Effector memory CD4-positive, alpha-beta T cell (primary cell): ENCODE results near the gene VWA1.

Experiments used
- DNase-seq, 3 donors: peaks; one replicate each; pipeline ENCODE4 v3.0.0-alpha.2; 2020
- H3K27ac ChIP-seq: 2 replicates; pipeline ENCODE4 v1.7.0; 2013; ENCODE audit warnings: mild to moderate bottlenecking, low read length, moderate library complexity; ENCODE audit not compliant: insufficient read depth, poor library complexity, severe bottlenecking
- H3K27me3 ChIP-seq: replicated peaks from 2 replicates; pipeline ENCODE4 v1.7.0; 2013; ENCODE audit warnings: mild to moderate bottlenecking, low read length; ENCODE audit not compliant: insufficient read depth, control insufficient read depth, poor library complexity, severe bottlenecking
- H3K36me3 ChIP-seq: 2 replicates; pipeline ENCODE4 v1.7.0; 2013; ENCODE audit warnings: mild to moderate bottlenecking, low read length, moderate library complexity; ENCODE audit not compliant: control insufficient read depth, insufficient read depth
- H3K4me1 ChIP-seq: 2 replicates; pipeline ENCODE4 v1.7.0; 2013; ENCODE audit warnings: low read length, mild to moderate bottlenecking; ENCODE audit not compliant: control insufficient read depth, insufficient read depth, poor library complexity, severe bottlenecking
- H3K4me3 ChIP-seq: 2 replicates; pipeline ENCODE4 v1.7.0; 2013; ENCODE audit warnings: low read length, low read depth, mild to moderate bottlenecking; ENCODE audit not compliant: insufficient read depth, poor library complexity, severe bottlenecking
- H3K9me3 ChIP-seq: 2 replicates; pipeline ENCODE4 v1.7.0; 2013; ENCODE audit warnings: mild to moderate bottlenecking, low read length, moderate library complexity; ENCODE audit not compliant: control insufficient read depth

VWA1 gene

DNA sequence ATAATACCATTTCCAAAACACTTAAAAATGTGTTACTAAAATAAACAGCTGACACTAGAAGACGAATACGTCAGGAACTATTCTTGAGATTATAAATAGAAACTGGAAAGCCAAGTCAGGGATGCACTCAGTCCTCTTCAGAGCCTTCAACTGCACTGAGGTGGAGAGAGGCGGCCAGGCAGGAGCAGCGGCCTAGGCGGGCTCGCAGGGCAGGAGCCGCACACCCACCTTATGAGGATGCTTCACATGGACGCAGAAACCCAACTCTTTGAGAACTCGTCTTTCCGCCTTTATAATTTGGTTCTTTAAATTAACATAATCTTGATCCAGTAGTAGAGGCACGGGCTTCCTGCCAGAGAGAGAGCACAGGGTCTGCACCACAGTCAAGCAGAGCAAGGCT lies 40.3 kb upstream of the VWA1 start:
- H3K36me3 ChIP-seq = peaks cover 67% of the 10 kb centered on the region

DNA sequence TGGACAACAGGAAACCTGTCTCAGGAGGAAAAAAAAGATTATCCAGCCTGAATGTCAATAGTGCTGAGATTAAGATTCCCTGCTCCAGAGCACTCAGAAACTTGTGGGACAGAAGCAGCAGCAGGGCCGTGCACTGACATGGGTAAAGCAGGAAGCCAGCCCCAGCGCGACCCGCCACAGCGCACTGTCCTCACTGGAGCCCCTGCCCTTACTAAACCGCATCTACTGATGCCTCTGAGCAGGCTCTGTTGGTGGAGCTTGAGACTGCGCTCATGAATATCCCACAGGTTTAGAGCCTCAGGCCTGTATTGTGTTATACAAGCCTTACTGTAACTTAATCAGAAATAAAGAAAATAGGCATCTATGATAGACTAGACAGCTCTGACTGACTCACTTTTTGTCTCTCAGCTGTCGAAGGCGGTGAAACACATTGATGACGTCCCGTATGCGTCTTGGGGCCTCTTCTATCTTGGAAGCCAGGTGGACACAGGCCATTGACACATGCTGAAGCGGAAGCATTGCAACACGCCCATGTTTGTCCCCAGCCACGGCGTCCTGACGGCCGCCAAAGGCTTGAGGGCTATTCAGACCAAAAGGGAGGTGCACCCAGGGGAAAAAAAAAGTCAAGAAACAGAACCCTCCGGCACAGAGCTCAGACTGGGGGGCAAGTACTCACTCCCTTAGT lies 37.5 kb upstream of the VWA1 start:
- H3K9me3 ChIP-seq = no peaks in the 10 kb centered on the region
- peak overlapping the region; percentile 90 for H3K4me3 ChIP-seq
- H3K4me1 ChIP-seq = peaks cover 28% of the 10 kb centered on the region
- H3K27ac ChIP-seq = peak overlapping the region; percentile 80
- DNase-seq = no peak
- no peaks in the 10 kb centered on the region for H3K27me3 ChIP-seq
- H3K36me3 ChIP-seq = peaks cover 51% of the 10 kb centered on the region

More for the DNA sequence above, 40.3 kb upstream of the VWA1 start:
- no peak overlapping the region for H3K27ac ChIP-seq
- H3K4me1 ChIP-seq = peaks cover 19% of the 10 kb centered on the region
- H3K4me3 ChIP-seq = no peak overlapping the region
- no peak for DNase-seq
- no peaks in the 10 kb centered on the region for H3K27me3 ChIP-seq
- H3K9me3 ChIP-seq = no peaks in the 10 kb centered on the region

DNA sequence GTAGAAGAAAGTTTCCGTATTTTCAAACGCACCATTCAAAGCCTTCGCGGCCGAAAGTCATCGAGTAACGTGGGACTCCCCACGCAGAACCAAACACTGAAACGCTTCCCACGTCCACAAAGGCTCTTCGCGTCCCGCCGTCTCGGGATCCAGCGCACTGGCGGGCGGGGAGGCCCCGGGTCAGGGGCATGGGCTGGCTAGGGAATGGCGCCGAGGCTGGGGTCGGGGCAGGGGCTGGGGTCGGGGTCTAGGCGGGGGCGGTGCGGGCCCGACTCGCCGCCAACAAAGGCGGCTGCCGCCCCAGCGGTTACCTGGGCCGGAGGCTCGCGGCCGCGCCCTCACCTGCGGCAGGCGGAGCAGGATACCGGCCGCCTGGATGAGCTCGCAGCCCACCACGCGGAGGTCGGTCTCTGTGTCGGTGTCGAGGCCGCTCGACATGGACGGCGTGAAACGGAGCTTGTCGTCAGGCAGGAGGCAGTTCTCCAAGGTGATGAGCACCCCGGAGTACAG lies 36.8 kb upstream of the VWA1 start:
- H3K36me3 ChIP-seq = peaks cover 48% of the 10 kb centered on the region
- H3K27me3 ChIP-seq = no peaks in the 10 kb centered on the region
- DNase-seq = no peak
- peak overlapping the region; percentile 90 for H3K4me3 ChIP-seq
- H3K4me1 ChIP-seq = peaks cover 28% of the 10 kb centered on the region
- no peaks in the 10 kb centered on the region for H3K9me3 ChIP-seq
- H3K27ac ChIP-seq = peak overlapping the region; percentile 80

DNA sequence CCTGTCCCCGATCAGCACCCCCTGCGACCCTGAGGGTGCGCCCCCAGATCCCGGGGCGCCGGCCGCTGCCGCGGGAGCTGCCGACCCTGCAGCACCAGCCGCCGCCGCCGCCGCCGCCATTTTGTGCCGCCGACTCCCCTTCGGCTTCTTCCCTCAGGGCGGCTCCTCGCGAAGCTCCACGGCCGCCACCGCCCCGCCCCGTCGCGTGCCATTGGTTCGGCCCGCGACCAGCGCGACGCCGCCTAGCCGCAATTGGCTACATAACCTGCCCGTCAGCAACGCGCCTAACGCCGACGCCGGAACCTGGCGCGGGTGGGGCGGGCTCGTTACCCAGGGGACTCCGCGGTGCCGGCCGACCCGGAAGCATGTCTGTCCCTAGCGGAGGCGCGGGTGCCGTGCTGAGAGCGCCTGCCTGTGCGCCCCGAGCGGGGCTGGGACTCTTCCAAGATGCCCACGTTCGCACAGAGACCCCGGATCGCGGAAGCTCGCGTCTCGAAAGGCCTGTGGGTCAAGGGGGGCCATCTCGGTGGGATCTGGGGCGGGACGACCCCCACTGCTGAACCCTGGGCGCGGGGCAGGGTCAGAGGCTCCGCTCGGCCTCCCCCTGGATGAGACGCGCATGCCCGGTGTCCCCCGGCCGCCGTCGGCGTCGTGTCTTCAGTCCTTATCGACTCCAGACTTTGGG lies 36.2 kb upstream of the VWA1 start, which contains the start of gene CCNL2:
CCNL2 (minus strand) TSS at position 149 of the 685 bp plus-strand sequence; CDS start at position 120, 29 bp downstream.
- H3K36me3 ChIP-seq = peaks cover 45% of the 10 kb centered on the region

DNA sequence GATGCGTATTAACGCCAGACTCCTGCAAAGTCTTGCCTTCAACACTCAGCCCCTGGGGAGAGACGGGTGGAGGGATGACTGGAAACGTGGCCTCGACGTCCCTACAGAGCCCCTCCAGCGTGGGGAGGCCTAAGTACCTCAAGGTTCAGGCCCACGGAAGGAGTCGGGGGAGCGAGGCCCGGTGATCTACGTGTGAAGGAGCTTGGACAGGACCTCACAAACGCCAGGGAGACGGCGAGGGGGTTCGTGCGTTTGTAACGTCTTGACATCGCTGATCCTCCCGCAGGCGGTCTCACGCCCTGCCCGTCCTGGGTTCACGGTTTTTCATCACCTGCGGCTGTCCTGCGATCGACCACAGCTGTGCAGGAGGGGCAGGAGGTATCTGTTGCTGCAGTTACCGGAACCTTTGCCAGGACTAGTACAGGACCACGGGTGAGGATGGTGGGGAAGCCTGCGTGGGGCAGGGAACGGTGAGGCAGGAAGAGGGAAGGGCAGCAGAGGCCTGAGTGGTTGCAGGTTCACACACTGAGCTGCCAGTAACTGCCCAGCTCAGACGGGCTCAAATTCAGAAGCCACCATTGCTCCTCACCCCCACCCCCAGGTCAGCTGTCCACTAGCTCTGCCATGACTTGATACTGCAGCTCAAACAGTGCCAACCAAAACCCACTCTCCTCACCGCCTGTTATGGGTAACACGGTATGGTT lies 35.5 kb upstream of the VWA1 start:
- H3K36me3 ChIP-seq = peaks cover 47% of the 10 kb centered on the region

More for the DNA sequence above, 36.2 kb upstream of the VWA1 start, which contains the start of gene CCNL2:
- Histone ChIP-seq H3K27ac (peak within 1 kb of the TSS; percentile 84), H3K27me3 (no peaks in the 10 kb centered on the region), H3K4me1 (peaks cover 28% of the 10 kb centered on the region), H3K4me3 (peak within 1 kb of the TSS; percentile 90), H3K9me3 (no peaks in the 10 kb centered on the region)
- DNase-seq = peak; percentile 96 to 98 (median 98)

DNA sequence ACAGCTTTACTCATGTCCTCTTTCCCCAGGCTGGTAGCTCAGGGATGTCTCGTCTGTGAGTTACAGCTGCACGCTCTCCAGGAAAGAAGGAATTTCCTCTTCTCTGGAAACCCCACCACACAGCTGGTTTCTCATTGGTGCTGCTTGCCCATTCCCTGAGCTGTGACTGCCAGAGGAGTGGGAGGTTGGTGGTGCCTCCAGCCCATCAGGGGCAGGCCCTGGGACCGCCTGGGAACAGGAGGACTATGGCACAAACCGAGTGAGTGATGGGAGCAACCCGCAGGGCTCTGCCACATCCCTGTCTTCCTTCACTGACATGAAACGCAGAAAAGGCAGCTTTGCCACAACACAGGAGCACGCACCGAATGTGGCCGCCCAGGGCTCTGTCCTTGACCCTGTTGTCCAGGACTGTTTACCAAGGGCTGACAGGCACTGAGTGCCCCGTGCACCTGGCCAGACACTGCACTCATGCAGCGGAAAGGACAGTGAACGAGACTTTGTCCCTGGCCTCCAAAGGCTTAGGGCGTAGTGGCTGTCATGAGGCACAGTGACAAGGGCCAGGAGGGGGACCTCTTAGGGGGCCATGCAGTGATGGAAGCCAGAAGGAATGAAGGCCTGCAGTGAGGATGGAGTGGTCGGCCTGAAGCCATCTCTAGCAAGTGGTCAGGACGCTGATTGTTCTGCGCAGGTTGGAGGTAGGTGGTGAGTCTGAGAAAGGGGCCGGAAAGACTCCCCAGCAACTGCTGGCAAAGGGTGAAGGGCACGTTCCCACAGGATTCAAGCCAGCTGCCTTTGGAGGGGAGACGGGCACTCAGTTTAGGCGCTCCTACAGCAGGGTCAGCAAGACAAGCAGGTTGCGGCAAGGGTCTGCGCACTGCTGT lies 34.7 kb upstream of the VWA1 start:
- Histone ChIP-seq H3K9me3 (no peaks in the 10 kb centered on the region), H3K36me3 (peaks cover 46% of the 10 kb centered on the region), H3K27ac (no peak overlapping the region), H3K4me3 (no peak overlapping the region), H3K4me1 (peaks cover 31% of the 10 kb centered on the region), H3K27me3 (no peaks in the 10 kb centered on the region)
- no peak for DNase-seq

More for the DNA sequence above, 35.5 kb upstream of the VWA1 start:
- Histone ChIP-seq H3K27ac (peak overlapping the region; percentile 84), H3K4me3 (peak overlapping the region; percentile 74), H3K4me1 (peaks cover 28% of the 10 kb centered on the region), H3K9me3 (no peaks in the 10 kb centered on the region), H3K27me3 (no peaks in the 10 kb centered on the region)
- DNase-seq = no peak

DNA sequence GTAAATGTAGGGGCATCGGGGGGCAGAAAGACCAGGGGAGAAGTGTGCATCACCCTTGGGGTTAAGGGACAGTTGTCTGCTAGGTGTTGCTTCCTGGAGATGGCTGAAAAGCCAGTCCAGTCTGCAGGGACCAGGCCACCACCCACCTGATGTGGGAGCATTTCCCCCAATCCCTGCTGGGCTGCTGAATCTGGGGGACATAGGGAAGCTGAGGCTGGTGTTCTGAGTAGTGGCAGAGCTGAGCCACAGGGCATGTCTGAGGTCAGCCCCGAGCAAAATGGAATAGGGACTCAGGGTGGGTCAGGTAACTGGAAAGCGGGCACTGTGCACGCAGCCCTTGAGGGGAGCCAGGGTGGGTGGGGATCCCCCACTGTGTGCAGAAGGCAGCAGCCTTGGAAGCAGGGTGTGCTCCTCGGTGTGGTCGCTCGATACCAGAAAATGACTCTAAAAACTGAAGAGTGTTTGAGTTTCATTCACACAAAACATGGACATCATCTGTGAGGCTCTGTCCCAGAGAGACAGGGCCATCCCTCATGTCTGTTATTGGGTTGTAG lies 34.0 kb upstream of the VWA1 start:
- no peak overlapping the region for H3K27ac ChIP-seq
- H3K4me1 ChIP-seq = peaks cover 38% of the 10 kb centered on the region
- peaks cover 46% of the 10 kb centered on the region for H3K36me3 ChIP-seq

DNA sequence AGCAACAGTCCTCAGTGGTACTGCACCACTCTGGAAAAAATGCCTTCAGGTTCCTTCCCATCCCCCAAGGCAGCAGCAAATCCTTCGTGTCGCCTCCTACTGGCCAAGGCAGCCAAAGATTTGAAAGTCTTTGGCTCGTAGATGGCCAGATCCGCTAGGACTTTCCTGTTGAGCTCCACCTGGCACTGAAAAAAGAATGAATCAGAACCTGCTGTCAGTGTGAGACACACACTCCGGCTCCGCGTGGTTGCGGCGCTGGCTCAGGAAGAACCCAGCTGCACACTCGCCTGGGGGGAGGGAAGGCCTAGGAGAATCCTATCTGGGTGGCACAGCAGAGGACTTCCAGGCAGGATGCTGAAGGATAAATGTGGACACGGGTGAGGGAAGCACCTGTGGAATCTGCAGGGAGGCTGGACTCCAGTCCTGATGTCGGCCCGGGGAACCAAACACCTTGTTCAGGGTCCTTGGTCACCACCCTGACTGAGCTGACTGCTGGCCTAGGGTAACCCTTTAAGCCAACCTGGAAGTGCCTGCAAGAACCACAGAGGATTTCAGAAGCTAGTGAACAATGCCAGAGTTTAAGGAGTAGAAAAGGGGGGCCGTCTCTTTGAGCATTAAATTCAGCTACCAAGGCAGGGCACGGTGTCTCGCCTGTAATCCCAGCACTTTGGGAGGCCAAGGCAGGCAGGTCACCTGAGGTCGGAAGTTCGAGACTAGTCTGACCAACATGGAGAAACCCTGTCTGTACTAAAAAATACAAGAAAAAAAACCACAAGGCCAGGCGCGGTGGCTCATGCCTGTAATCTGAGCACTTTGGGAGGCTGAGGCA lies 33.2 kb upstream of the VWA1 start:
- Histone ChIP-seq H3K27ac (no peak overlapping the region), H3K4me1 (peaks cover 39% of the 10 kb centered on the region), H3K36me3 (peaks cover 41% of the 10 kb centered on the region), H3K9me3 (no peaks in the 10 kb centered on the region), H3K27me3 (no peaks in the 10 kb centered on the region), H3K4me3 (no peak overlapping the region)
- no peak for DNase-seq

More for the DNA sequence above, 34.0 kb upstream of the VWA1 start:
- Histone ChIP-seq H3K4me3 (no peak overlapping the region), H3K27me3 (no peaks in the 10 kb centered on the region), H3K9me3 (no peaks in the 10 kb centered on the region)
- DNase-seq = no peak
